ENCODE data around the gene SYNE3.

DNA sequence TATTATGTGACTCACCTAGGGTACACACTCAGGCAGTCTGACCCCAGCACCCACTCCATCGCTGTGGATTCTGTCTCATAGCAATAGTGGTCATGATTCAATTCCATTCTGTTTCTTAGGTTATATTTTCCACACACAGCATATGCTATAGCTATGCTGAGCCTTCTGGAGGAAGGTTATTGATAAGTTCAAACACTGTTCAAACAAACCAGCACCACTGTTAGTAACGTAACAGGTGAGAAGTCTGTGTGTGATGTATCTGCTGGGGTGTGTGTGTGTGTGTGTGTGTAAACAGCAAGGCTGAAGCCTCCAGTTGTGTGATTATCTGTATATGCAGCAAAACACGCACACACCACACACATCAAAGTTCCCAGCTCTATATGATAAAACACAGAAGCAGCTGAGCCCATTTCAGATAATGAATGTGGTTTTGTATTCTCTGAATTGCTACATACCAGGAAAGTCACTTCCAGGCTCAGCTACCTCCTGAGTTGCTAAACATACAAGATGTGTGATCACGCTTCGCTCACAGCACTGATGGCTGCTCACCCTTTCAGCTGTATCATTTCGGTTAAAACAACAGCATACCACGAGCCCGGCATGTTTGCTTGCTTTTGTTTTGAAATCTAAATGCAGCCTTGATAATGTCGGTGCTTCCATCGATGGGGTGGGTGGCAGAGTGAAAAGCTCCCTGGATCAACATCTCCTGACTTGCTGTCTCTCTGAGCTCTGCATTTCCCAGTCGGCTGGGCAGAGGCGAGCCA, 6.8 kb upstream of the SYNE3 start:
- TF ChIP-seq, protein P1, sequence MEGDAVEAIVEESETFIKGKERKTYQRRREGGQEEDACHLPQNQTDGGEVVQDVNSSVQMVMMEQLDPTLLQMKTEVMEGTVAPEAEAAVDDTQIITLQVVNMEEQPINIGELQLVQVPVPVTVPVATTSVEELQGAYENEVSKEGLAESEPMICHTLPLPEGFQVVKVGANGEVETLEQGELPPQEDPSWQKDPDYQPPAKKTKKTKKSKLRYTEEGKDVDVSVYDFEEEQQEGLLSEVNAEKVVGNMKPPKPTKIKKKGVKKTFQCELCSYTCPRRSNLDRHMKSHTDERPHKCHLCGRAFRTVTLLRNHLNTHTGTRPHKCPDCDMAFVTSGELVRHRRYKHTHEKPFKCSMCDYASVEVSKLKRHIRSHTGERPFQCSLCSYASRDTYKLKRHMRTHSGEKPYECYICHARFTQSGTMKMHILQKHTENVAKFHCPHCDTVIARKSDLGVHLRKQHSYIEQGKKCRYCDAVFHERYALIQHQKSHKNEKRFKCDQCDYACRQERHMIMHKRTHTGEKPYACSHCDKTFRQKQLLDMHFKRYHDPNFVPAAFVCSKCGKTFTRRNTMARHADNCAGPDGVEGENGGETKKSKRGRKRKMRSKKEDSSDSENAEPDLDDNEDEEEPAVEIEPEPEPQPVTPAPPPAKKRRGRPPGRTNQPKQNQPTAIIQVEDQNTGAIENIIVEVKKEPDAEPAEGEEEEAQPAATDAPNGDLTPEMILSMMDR (IDR thresholded peaks at IDR 0.05; ENCODE audit: low read length): no peak
- no peak for TF ChIP-seq EZH2 (IDR thresholded peaks at IDR 0.05; ENCODE audit: borderline replicate concordance, low read length)

Data from OCI-LY1 (cell line).